Hepatocyte (in vitro differentiated cells): ENCODE results near the gene ITPR1.

Experiments
- EZH2 ChIP-seq: fragments of 200-600 bp; sonication (generic); IDR thresholded peaks from 2 replicates; pipeline ENCODE4 v1.6.1; 2016; ENCODE audit warnings: antibody characterized with exemption, mild to moderate bottlenecking, borderline replicate concordance
- EZH2phosphoT487 ChIP-seq: fragments of 200-600 bp; sonication (generic); IDR thresholded peaks from one replicate; pipeline ENCODE4 v1.6.1; 2018; ENCODE audit warnings: antibody characterized with exemption, mild to moderate bottlenecking, low read depth, moderate library complexity; ENCODE audit not compliant: unreplicated experiment, severe bottlenecking
- TF ChIP-seq, protein P1 (sequence below): fragments of 200-600 bp; sonication (generic); IDR thresholded peaks from 2 replicates; pipeline ENCODE4 v1.5.1; 2016; ENCODE audit warnings: antibody characterized with exemption, mild to moderate bottlenecking; ENCODE audit not compliant: poor library complexity

DNA sequence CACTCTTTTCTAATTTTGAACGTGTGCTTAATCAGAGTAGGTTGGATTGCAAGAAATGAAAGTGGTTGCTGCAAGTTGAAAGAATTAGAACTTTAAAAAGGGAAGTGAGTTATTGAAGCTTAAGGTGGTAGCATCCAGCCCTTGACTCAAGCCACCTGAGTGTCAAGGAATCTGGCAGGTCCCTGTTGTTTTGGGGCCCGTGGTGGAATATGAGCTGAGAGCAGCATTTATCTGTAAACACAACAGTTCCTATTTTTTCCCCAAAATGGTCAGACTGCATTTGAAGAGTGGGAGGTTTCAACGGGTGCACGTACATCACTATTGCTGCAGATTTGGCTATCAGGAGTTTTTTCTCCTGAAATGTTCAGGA, 1.7 kb downstream of the ITPR1 start:
- TF ChIP-seq, protein P1, sequence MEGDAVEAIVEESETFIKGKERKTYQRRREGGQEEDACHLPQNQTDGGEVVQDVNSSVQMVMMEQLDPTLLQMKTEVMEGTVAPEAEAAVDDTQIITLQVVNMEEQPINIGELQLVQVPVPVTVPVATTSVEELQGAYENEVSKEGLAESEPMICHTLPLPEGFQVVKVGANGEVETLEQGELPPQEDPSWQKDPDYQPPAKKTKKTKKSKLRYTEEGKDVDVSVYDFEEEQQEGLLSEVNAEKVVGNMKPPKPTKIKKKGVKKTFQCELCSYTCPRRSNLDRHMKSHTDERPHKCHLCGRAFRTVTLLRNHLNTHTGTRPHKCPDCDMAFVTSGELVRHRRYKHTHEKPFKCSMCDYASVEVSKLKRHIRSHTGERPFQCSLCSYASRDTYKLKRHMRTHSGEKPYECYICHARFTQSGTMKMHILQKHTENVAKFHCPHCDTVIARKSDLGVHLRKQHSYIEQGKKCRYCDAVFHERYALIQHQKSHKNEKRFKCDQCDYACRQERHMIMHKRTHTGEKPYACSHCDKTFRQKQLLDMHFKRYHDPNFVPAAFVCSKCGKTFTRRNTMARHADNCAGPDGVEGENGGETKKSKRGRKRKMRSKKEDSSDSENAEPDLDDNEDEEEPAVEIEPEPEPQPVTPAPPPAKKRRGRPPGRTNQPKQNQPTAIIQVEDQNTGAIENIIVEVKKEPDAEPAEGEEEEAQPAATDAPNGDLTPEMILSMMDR, result no peak
- TF ChIP-seq EZH2 (no peak), EZH2phosphoT487 (no peak)
